ENCODE results near the gene DLGAP4. TPM values are rescaled to one million over a fixed set of nuclear protein-coding genes. Genes with fewer than 3 reads are reported as not detected.

DLGAP4 gene
- total RNA-seq, 1 experiment from 2014 or later: 59.9 TPM

GRCh38 chr20:36549628-36549941 is 243.4 kb downstream of the DLGAP4 start:
- intact Hi-C loops (cut with micrococcal nuclease; ENCODE audit: unreplicated experiment): no loop called here
- BruUV-seq (replicated peaks): no TSS peak
- ChIA-PET POLR2A (ENCODE audit: low non-redundant PET) (no interaction called here), CTCF (no interaction called here)
- no peak for DNase-seq (ENCODE audit: low spot score)
- no peaks in the 10 kb centered on the region for H3K4me1 ChIP-seq (ENCODE audit: insufficient read depth, low read length, poor library complexity, severe bottlenecking)
- no peak overlapping the region for H3K4me3 ChIP-seq (ENCODE audit: low read depth, low read length, poor library complexity, severe bottlenecking)
- H3K27ac ChIP-seq (ENCODE audit: low read depth, low read length, poor library complexity, severe bottlenecking): no peak overlapping the region
- H3K9me3 ChIP-seq (ENCODE audit: low read depth, low read length, poor library complexity, severe bottlenecking): no peaks in the 10 kb centered on the region
- H3K27me3 ChIP-seq (replicated peaks; ENCODE audit: insufficient read depth, low read depth, low read length, poor library complexity): no peaks in the 10 kb centered on the region
- TF ChIP-seq CTCF (conservative IDR thresholded peaks at IDR 0.05; ENCODE audit: low read depth, low read length) (no peak), EZH2 (IDR thresholded peaks at IDR 0.05; ENCODE audit: borderline replicate concordance, low read depth, low read length, poor library complexity, severe bottlenecking) (no peak)
- no peaks in the 10 kb centered on the region for H3K36me3 ChIP-seq (ENCODE audit: insufficient read depth, low read length, poor library complexity, severe bottlenecking)

GRCh38 chr20:36549942-36550789 is 244.0 kb downstream of the DLGAP4 start:
- BruUV-seq (replicated peaks): no TSS peak
- TF ChIP-seq CTCF (conservative IDR thresholded peaks at IDR 0.05; ENCODE audit: low read depth, low read length) (no peak), EZH2 (IDR thresholded peaks at IDR 0.05; ENCODE audit: borderline replicate concordance, low read depth, low read length, poor library complexity, severe bottlenecking) (no peak)

GRCh38 chr20:36550790-36551299 is 244.7 kb downstream of the DLGAP4 start:
- POLR2A ChIA-PET (ENCODE audit: low non-redundant PET): no interaction called here
- CTCF ChIA-PET: no interaction called here
- intact Hi-C loops (cut with micrococcal nuclease; ENCODE audit: unreplicated experiment): no loop called here

More at GRCh38 chr20:36549942-36550789, 244.0 kb downstream of the DLGAP4 start:
- Histone ChIP-seq H3K36me3 (ENCODE audit: insufficient read depth, low read length, poor library complexity, severe bottlenecking) (no peaks in the 10 kb centered on the region), H3K27ac (ENCODE audit: low read depth, low read length, poor library complexity, severe bottlenecking) (no peak overlapping the region), H3K27me3 (replicated peaks; ENCODE audit: insufficient read depth, low read depth, low read length, poor library complexity) (no peaks in the 10 kb centered on the region), H3K4me3 (ENCODE audit: low read depth, low read length, poor library complexity, severe bottlenecking) (no peak overlapping the region), H3K4me1 (ENCODE audit: insufficient read depth, low read length, poor library complexity, severe bottlenecking) (no peaks in the 10 kb centered on the region), H3K9me3 (ENCODE audit: low read depth, low read length, poor library complexity, severe bottlenecking) (no peaks in the 10 kb centered on the region)
- intact Hi-C loops (cut with micrococcal nuclease; ENCODE audit: unreplicated experiment): no loop called here
- ChIA-PET POLR2A (ENCODE audit: low non-redundant PET) (no interaction called here), CTCF (no interaction called here)
- no peak for DNase-seq (ENCODE audit: low spot score)

More at GRCh38 chr20:36550790-36551299, 244.7 kb downstream of the DLGAP4 start:
- H3K36me3 ChIP-seq (ENCODE audit: insufficient read depth, low read length, poor library complexity, severe bottlenecking): no peaks in the 10 kb centered on the region
- no peaks in the 10 kb centered on the region for H3K27me3 ChIP-seq (replicated peaks; ENCODE audit: insufficient read depth, low read depth, low read length, poor library complexity)
- no peak for TF ChIP-seq EZH2 (IDR thresholded peaks at IDR 0.05; ENCODE audit: borderline replicate concordance, low read depth, low read length, poor library complexity, severe bottlenecking)
- no peak for TF ChIP-seq CTCF (conservative IDR thresholded peaks at IDR 0.05; ENCODE audit: low read depth, low read length)
- no peak for DNase-seq (ENCODE audit: low spot score)
- no peaks in the 10 kb centered on the region for H3K9me3 ChIP-seq (ENCODE audit: low read depth, low read length, poor library complexity, severe bottlenecking)
- no TSS peak for BruUV-seq (replicated peaks)
- H3K4me1 ChIP-seq (ENCODE audit: insufficient read depth, low read length, poor library complexity, severe bottlenecking): no peaks in the 10 kb centered on the region
- peak overlapping the region; percentile 5 for H3K27ac ChIP-seq (ENCODE audit: low read depth, low read length, poor library complexity, severe bottlenecking)
- no peak overlapping the region for H3K4me3 ChIP-seq (ENCODE audit: low read depth, low read length, poor library complexity, severe bottlenecking)

Measured in A673 (cell line).